ENCODE data around the gene PDIA5. TPM values are rescaled to one million over a fixed set of nuclear protein-coding genes. Genes with fewer than 3 reads are reported as not detected.
A peak's percentile ranks its signal among the peaks of the same experiment; 100 is the strongest.

Gene PDIA5
- total and polyA plus RNA-seq, 8 donors, result 19.8 to 29.3 (median 25.7) TPM

- 12 to 15% methylated on average over 12 of the region's 12 CpGs for WGBS, 2 donors
- peak in 3 of 6 donors; percentile 54 to 81 (median 75) for DNase-seq
- H3K4me3 ChIP-seq, result peak overlapping the region in 3 of 4 donors; percentile 61 to 95 (median 94)
- H3K4me1 ChIP-seq, result peaks cover 23 to 29% (median 25%) of the 10 kb centered on the region in 3 donors
- no peak for FAIRE-seq
- ATAC-seq, result peak; percentile 38 to 73 (median 62)
- H3K9me3 ChIP-seq, result no peaks in the 10 kb centered on the region
- H3K27ac ChIP-seq, result peak overlapping the region in 3 of 4 donors; percentile 31 to 85 (median 85)
- H3K36me3 ChIP-seq, result no peaks in the 10 kb centered on the region
- intact Hi-C loops (cut with DNase I), result no loop called here
- TF ChIP-seq, protein P1, sequence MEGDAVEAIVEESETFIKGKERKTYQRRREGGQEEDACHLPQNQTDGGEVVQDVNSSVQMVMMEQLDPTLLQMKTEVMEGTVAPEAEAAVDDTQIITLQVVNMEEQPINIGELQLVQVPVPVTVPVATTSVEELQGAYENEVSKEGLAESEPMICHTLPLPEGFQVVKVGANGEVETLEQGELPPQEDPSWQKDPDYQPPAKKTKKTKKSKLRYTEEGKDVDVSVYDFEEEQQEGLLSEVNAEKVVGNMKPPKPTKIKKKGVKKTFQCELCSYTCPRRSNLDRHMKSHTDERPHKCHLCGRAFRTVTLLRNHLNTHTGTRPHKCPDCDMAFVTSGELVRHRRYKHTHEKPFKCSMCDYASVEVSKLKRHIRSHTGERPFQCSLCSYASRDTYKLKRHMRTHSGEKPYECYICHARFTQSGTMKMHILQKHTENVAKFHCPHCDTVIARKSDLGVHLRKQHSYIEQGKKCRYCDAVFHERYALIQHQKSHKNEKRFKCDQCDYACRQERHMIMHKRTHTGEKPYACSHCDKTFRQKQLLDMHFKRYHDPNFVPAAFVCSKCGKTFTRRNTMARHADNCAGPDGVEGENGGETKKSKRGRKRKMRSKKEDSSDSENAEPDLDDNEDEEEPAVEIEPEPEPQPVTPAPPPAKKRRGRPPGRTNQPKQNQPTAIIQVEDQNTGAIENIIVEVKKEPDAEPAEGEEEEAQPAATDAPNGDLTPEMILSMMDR (IDR thresholded peaks at IDR 0.05), result no peak
- no peaks in the 10 kb centered on the region for H3K27me3 ChIP-seq
These were observed 2.0 kb downstream of the PDIA5 start for GRCh38 chr3:123068601-123069381.

GRCh38 chr3:123070510-123070909, 3.7 kb downstream of the PDIA5 start:
- TF ChIP-seq, protein P1 (IDR thresholded peaks at IDR 0.05), result no peak
- intact Hi-C loops (cut with DNase I), result no loop called here
- Histone ChIP-seq H3K9me3 (no peaks in the 10 kb centered on the region), H3K4me3 (no peak overlapping the region), H3K4me1 (peaks cover 23 to 29% (median 25%) of the 10 kb centered on the region in 3 donors), H3K27ac (no peak overlapping the region), H3K36me3 (no peaks in the 10 kb centered on the region), H3K27me3 (no peaks in the 10 kb centered on the region)
- ATAC-seq (no peak), FAIRE-seq (no peak), DNase-seq (no peak)
- 79 to 86% methylated on average over 8 of the region's 8 CpGs for WGBS, 2 donors

DNA sequence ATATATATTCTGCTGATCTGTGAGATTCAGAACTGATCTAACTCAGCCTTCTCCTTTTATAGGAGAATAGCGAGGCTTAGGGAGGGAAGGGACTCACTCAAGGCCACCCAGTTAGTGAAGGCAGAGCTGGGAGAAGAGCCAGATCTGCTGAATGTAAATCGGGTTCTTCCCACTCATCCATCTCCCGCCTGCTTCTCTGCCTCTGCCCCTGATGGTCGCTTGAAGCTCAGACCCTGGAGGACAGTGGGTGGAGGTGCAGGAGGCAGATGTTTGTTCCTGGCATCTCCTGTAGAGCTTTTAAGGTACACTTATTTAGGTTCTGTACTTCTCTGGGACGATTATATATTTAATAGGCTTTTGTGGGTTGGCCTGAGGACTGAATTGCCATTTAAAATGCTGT, 4.3 kb downstream of the PDIA5 start:
- ATAC-seq, result no peak
- intact Hi-C loops (cut with DNase I), result no loop called here
- no peak for FAIRE-seq
- no peak overlapping the region for H3K4me3 ChIP-seq
- H3K9me3 ChIP-seq, result no peaks in the 10 kb centered on the region
- TF ChIP-seq, protein P1 (IDR thresholded peaks at IDR 0.05), result no peak
- H3K36me3 ChIP-seq, result no peaks in the 10 kb centered on the region
- peaks cover 23 to 30% (median 25%) of the 10 kb centered on the region in 3 donors for H3K4me1 ChIP-seq
- 40 to 46% methylated on average over 5 of the region's 5 CpGs for WGBS, 2 donors
- DNase-seq, result no peak
- H3K27me3 ChIP-seq, result no peaks in the 10 kb centered on the region
- H3K27ac ChIP-seq, result no peak overlapping the region

DNA sequence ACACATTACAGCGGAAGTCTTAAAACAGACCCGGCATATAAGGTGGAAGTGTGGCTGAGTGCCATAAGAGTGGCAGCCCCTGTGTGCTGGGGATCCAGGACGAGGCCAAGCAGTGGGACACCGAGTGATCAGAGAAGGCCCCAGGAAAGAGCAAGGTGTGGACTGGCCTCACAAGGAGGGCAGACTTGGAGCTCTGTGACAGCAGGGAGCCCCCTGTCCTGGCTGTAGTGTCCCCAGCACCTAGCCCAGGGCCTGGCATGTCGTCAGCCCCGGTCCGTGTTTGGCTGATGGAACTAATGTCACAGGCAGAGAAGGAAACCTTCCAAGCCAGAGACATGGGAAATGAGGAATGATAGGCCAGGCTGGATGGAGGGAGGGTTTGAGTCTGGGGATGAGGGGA, 4.8 kb downstream of the PDIA5 start:
- no peaks in the 10 kb centered on the region for H3K27me3 ChIP-seq
- peaks cover 23 to 35% (median 25%) of the 10 kb centered on the region in 3 donors for H3K4me1 ChIP-seq
- 71 to 80% methylated on average over 7 of the region's 7 CpGs for WGBS, 2 donors
- H3K36me3 ChIP-seq, result no peaks in the 10 kb centered on the region
- DNase-seq (no peak), FAIRE-seq (no peak), ATAC-seq (no peak)
- H3K9me3 ChIP-seq, result no peaks in the 10 kb centered on the region
- H3K27ac ChIP-seq, result no peak overlapping the region
- TF ChIP-seq, protein P1 (IDR thresholded peaks at IDR 0.05), result no peak
- no peak overlapping the region for H3K4me3 ChIP-seq
- intact Hi-C loops (cut with DNase I), result no loop called here

- WGBS, 2 donors, result 45 to 50% methylated on average over 5 of the region's 5 CpGs
- peak in 1 of 6 donors; percentile 32 for DNase-seq
These were observed 5.3 kb downstream of the PDIA5 start for GRCh38 chr3:123072152-123072551.

More at GRCh38 chr3:123072152-123072551, 5.3 kb downstream of the PDIA5 start:
- Histone ChIP-seq H3K27me3 (no peaks in the 10 kb centered on the region), H3K36me3 (no peaks in the 10 kb centered on the region), H3K9me3 (no peaks in the 10 kb centered on the region), H3K4me3 (no peak overlapping the region), H3K4me1 (peaks cover 23 to 40% (median 30%) of the 10 kb centered on the region in 3 donors), H3K27ac (no peak overlapping the region)
- ATAC-seq, result peak in 2 of 4 donors; percentile 11 to 19
- TF ChIP-seq, protein P1 (IDR thresholded peaks at IDR 0.05), result no peak
- intact Hi-C loops (cut with DNase I), result no loop called here
- FAIRE-seq, result no peak
